Stimulated activated CD8-positive, alpha-beta memory T cell treated with anti-CD3 and anti-CD28 coated beads, Interleukin-7, amount 100 ng/mL, for 48 hours (primary cell): ENCODE results near the gene MGA.
A peak's percentile ranks its signal among the peaks of the same experiment; 100 is the strongest.

ENCODE experiments used
- DNase-seq, 2 donors: peaks; one replicate each; pipeline ENCODE4 v3.0.0-alpha.2; 2020; ENCODE audit warnings: low read depth in 1 of 2; ENCODE audit errors: extremely low read depth in 1 of 2

MGA gene

DNA sequence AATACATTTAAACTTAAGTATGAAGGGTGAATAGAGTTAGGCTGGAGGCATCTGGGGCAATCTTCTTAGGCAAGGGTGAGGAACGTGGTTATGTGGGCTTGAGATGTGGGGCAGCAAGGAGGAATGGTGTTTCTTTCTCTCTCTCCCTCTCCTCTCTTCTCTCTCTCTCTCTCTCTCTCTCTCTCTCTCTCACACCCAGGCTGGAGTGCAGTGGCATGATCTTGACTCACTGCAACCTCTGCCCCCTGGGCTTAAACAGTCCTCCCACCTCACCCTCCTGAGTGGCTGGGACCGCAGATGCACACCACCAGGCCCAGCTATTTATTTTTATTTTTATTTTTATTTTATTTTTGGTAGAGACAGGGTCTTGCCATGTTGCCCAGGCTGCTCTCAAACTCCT lies 4.0 kb upstream of the MGA start:
- no peak for DNase-seq

DNA sequence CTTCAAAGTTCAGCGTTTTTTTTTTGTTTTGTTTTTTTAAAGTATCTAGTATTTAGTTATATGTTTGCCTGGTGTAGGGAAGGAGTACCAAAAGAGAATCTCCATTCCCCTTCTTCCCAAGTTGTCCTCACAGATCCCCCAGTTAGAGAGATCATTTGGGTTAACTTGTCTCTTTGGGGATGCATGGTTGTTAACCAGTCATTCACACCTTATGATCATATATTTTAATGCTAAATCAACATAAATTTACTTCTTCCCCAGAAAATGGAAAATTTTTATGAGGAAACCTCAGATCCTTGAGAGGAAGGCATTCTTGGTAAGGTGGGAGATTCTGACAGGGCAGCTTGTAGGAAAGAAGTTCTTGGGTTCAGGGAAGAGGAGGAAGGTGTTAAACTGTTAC lies 1.5 kb upstream of the MGA start:
- DNase-seq, result no peak

DNA sequence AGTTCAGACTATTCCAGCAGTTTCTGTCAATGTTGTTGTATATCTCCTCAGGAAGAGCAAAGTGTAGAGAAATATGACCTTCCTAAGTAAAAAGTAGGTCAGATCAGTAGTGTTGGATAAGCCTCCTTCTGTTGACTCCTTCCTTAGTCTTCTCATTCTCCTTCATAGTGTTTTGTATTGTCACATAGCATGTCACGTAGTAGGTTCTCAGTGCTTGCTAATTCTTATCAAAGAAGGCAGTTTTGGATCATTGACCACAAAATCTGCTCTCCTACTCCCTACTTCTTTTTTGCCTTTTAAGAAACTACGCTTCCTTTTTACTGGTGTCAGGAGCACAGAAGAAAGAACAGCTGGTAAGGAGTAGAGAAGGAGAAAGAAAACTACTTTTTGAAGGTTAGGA lies 1.0 kb upstream of the MGA start:
- no peak for DNase-seq

DNA sequence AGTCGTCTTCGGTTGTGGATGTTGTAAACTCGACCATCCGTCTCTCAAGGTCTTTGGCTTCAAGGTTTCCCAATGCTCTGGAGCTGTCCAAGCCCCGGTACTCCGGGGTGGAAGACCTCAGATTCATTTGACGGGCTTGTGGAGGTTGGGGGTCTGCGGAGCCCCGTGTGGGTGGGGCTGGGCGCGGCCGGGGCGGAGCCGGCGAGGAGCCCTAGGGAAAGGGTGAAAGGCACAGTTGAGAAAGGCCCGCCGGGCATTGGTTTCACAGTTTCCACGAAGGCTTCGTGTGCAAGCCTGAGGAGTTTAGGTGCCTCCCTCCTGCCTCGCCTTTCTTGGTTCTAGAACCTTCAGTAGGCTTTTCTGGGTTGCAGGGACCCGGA lies 360 bp upstream of the MGA start:
- no peak for DNase-seq

DNA sequence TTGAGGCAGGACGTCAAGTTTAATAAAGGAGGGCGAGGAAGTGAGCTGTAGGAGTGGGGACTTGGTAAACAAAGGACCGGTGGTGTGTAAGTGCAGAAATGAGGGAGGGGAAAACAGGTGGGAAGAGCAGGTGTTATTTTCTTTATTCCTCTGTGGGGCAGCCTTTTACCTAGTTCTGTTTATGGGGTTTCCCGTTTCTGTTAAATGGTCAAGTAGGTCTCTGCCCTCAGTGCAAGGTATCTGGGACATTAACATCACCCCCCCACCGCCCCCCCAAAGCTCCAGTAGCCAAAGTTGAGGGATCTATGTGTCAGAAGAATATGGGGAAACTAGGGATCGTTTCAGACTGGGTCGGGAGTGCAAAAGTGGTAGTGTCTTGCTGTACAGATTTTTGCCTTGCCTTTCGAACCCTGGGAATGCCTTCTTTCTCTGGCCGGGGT lies 893 bp downstream of the MGA start:
- no peak for DNase-seq

- DNase-seq, result peak; percentile 41 to 52
Observed at GRCh38 chr15:41661518-41662225, 1.5 kb downstream of the MGA start.

DNA sequence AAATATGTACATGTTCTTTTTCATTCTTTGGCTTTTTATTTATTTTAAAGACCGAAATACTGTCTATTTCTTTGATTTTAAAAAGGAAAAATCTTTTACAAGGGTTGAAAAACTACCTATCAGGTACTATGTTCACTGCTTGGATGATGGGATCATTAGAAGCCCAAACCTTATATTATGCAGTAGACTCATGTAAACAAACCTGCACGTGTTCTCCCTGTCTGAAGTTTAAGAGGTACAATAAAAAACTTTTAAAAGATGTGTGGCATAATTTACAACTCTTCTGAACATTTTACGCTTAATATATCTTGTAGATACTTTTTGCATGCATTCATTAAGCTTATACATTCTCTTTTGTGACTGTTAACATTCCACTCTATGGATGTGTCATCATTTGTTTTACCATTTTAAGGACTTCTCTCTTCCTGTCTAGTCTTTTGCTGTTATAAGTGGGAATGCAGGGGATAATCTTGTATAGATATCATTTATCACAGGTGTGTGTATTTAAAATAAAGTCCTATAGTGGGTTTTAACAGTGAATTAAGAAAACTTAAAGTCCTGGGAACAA lies 6.2 kb downstream of the MGA start:
- no peak for DNase-seq

- no peak for DNase-seq
Observed at GRCh38 chr15:41669701-41670100, 9.5 kb downstream of the MGA start.

GRCh38 chr15:41671656-41672648 lies 11.7 kb downstream of the MGA start:
- DNase-seq, result no peak

GRCh38 chr15:41675337-41675736 lies 15.1 kb downstream of the MGA start:
- no peak for DNase-seq

DNA sequence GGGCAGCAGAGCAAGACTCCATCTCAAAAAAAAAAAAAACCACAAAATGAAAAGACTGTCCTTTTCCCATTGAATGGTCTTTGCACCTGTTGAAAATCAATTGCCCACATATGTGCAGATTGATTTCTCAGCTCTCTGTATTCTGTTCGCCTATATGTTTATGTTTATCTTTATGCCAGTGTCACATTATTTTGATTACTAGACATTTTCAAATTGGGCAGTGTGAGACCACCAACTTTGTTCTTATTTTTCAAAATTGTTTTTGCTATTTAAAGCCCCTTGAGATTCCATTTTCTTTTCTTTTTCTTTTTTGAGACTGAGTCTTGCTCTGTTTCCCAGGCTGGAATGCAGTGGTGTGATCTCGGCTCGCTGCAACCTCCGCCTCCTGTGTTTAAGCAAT lies 18.5 kb downstream of the MGA start:
- DNase-seq, result no peak

DNA sequence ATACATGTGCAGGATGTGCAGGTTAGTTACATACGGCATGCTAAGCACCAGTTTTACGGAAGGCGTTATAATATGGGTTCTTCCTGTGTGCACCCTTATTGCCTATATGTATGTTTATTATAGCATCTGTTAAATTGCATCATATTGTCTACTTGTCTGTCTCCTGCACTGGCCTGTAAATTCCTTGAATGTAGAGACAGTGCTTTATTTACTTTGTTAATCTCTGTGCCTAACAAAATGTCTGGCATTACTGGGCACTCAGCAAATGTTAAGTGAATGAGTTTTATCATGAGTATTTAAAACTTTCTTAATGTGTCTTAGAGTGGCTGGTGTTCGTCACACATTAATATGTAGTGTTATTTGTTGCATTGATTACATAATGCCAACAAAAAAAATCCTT lies 23.8 kb downstream of the MGA start:
- no peak for DNase-seq

- DNase-seq, result no peak
Observed at GRCh38 chr15:41688671-41689070, 28.5 kb downstream of the MGA start.

DNA sequence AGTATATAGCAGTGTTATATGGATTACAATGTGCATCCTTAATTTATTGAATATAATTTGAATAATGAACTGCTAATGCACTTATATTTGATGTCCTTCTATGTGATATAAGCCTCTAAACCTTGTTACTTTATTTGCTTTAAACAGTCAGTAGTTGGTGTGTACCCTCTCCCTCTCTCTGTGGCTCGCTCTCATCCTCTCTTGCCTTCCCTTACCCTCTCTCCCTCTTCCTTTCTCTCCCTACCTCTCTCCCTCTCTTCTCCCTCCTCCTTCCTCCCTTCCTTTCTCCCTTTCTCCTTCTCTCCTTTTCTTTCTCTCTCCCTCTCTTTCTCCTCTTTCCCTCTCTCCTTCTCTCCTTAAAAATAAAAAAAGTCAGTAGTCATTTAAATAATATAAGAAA lies 28.9 kb downstream of the MGA start:
- no peak for DNase-seq

DNA sequence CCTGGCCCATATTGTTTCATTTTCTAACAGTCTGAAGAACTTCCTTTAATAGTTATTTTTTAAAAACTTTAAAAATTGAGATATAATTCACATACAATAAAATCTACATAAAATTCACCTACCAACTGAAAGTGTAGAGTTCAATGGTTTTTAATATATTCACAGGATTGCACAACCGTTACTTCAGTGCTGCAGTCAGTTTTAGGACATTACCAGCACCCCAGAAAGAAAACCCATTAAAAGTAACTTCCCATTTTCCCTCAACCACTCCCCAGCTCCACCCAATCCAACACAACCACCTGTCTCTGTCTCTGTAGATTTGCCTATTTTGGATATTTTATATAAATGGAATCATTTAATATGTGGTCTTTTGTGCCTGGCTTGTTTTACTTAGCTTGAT lies 29.6 kb downstream of the MGA start:
- DNase-seq, result no peak

DNA sequence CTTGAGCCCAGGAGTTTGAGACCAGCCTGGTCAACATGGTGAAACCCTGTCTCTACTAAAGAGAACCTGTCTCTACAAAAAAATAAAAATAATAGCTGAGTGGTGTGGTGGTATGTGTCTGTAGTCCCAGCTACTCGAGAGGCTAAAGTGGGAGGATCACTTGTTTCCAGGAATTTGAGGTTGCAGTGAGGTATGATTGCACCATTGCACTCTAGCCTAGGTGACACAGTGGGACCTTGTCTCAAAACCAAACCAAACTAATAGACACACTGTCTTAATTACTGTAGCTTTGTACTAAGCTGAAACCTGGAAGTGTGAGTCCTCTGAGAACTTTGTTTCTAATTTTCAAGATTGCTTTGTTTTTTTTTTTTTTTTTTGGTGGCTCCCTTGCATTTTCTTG lies 30.4 kb downstream of the MGA start:
- DNase-seq, result no peak

DNA sequence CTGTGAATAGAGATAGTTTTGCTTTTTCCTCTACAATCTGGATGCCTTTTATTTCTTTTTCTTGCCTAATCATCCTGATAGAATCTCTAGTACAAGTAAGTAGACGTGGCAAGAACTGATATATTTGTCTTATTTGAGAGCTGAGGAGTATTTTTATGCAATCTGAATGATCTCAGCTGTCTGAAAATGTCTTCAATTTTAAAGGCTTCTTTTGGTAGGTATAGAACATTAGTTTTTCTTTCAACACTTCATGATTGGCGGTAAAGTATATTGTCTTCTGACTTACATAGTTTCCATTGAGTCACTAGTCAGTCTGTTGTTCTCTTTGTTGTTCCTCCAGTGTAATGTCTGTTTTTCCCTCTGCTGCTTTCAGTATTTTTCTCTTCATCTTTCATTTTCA lies 31.3 kb downstream of the MGA start:
- no peak for DNase-seq

GRCh38 chr15:41692049-41692448 lies 31.8 kb downstream of the MGA start:
- DNase-seq, result no peak

DNA sequence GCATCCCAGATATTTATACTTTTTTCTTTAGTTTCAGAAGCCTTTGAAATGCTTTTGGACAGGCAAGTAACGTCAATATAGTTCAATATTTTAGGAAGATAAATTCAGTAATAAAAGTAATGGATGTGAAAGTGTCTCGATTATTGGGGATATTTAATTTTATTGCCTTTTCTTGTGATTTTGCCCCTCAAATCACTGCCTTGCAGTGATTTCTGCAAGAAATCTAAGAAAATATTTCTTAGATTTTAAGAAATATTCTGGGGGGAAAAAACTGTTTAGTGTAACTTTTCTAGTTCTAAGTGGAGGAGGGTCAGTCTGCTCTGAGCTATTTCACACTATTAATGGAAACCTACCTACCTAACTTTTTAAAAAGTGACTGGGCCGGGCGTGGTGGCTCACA lies 33.6 kb downstream of the MGA start:
- DNase-seq, result no peak

DNA sequence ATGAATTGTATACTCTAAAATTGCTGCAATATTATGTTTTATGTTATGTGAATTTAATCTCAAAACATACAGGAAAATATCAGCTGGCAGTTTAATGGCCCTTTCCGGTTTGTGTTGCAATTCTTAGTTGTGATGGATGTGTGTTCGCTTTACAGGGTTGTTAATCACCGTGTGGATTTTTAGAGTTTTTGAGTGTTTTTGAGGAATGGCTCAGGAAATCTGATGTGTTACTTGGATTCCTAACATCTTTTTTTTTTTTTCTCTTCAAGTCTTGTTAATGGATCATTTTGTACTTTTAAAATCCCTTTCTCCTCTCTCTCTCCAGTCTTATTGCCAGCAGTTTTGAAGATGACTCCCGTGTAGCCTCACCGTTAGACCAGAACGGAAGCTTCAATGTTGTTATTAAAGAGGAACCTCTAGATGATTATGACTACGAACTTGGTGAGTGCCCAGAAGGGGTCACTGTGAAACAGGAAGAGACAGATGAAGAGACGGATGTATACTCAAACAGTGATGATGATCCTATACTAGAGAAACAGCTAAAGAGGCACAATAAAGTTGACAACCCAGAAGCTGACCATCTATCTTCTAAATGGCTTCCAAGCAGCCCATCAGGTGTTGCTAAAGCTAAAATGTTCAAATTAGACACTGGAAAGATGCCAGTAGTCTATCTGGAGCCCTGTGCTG lies 35.7 kb downstream of the MGA start:
- peak in 1 of 2 donors; percentile 15 for DNase-seq

DNA sequence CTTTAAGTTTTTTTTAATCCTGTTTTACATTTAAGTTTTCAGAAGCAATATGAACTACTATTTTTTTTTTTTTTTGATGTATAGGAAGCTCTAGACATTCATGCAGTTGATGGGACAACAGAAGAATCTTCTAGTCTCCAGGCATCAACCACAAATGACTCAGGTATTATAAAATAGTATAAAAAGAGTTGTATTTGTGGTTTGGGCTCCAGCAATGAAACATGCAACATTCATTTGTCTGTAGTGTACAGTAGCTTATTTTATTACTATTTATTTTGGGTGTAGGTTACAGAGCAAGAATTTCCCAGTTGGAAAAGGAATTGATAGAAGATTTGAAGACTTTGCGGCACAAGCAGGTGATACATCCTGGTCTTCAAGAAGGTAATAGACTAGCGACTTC lies 38.6 kb downstream of the MGA start:
- no peak for DNase-seq
